GM18858 (cell line): ENCODE data around the gene CALR3.
"Not testable (repeated sequence)": the region's sequence is repeated elsewhere in the genome, so short reads cannot be mapped to it uniquely, and the experiment has no call there.

Experiments
- ATAC-seq: cut with Tn5 transposase; IDR thresholded peaks from one replicate; pipeline ENCODE4 v1.9.1; 2021; ENCODE audit not compliant: unreplicated experiment

Gene CALR3, protein sequence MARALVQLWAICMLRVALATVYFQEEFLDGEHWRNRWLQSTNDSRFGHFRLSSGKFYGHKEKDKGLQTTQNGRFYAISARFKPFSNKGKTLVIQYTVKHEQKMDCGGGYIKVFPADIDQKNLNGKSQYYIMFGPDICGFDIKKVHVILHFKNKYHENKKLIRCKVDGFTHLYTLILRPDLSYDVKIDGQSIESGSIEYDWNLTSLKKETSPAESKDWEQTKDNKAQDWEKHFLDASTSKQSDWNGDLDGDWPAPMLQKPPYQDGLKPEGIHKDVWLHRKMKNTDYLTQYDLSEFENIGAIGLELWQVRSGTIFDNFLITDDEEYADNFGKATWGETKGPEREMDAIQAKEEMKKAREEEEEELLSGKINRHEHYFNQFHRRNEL

DNA sequence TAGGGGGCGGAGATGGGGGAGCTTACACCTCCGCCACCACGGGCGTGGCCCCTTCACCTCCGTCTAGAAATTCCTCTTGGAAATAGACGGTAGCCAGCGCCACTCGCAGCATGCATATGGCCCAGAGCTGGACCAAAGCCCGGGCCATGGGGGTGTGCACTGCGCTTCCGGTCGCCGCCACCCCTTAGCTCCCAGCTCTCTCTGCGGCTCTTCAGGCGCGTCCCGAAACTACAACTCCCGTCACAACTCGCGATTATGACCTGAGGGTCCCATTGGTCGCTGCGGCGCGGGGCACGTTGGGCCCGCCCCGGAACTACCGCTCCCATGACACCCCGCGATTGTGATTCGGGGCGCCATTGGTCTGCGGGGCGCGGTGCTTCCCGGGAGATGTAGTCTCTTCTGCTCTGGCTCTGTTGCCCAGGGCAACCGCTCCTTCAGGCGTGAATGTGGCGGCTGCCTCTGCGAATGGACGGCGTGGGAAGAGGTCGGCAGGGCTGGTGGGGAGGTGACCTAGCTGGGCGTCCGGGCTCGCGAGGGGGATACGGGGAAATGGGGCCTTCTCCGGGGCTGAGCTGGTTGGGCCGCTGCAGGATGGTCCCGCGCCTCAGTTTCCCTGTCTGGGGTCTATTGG is at the start of gene CALR3, which contains the start of gene C19orf44:
Gene CALR3, minus strand, starts transcription at position 186 of the 631 bp plus-strand sequence. Its CDS starts 38 bp downstream, at position 148.
Gene C19orf44, plus strand, starts transcription at position 413 of the 631 bp plus-strand sequence. CDS start 4,399 bp downstream, outside the sequence.
- peak; percentile 87 for ATAC-seq

DNA sequence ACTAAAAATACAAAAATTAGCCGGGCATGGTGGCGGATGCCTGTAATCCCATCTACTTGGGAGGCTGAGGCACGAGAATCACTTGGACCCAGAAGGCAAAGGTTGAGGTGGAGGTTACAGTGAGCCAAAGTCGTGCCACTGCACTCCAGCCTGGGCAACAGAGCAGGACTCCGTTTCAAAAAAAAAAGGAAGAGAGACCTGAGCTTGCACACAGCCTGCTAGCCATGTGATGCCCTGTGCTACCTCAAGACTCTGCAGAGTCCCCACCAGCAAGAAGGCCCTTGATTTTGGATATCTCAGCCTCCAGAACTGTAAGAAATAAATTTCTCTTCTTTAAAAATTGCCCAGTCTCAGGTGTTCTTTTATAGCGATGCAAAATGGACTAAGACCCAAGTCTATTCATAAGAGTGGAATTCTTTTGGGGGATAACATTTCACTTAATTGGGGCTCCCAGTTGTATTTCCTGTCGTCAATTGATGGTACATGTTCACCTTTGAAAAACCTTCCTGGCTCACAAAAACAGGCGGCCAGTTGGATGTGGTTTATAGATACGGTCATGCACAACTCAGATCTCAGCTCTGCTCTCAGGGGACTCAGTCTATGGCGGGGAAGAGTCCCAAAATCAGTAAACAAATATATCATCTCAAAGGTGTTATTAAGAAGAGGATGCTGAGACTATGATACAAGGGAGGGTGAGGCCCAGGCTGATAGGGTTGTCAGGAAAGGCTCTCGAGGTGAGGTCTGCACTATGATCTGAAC is 48.7 kb upstream of the CALR3 start:
- ATAC-seq, result no peak

DNA sequence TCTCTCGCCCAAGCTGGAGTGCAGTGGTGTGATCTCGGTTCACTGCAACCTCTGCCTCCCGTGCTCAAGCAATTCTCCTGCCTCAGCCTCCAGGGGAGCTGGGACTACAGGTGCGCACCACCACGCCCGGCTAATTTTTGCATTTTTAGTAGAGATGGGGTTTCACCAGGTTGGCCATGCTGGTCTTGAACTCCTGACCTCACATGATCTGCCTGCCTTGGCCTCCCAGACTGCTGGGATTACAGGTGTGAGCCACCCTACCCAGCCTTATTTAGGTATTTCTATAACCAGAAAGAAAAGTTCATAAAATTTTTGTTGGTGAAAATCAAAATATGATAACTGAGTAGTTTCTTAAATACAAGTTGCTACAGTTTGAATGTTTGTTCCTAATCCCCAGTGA is 47.8 kb upstream of the CALR3 start:
- not testable (repeated sequence) for ATAC-seq

DNA sequence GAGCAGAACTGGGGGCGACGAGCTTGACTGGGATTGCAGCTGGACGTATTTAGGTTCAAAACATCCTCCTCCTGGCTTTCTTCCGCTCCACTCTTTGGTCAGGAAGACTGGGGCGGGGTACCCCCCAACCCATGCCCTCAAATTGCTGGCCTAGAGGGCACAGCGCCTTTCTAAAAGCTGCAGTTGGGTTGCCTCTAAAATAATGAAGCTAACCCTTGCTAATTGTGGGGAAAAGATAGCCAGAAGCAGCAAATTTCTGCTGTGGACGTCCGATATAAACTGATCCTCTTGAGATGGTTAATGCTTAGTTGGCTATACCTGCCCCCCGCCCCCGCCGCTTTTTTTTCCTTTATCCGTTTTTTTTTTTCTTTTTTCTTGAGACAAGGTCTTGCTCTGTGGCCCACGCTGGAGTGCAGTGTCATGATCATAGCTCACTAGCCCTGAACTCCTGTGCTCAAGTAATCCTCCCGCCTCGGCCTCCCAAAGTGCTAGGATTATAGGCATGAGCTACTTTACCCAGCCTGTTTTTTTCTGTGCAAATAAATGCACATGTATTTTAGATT is 47.0 kb upstream of the CALR3 start:
- ATAC-seq, result no peak

DNA sequence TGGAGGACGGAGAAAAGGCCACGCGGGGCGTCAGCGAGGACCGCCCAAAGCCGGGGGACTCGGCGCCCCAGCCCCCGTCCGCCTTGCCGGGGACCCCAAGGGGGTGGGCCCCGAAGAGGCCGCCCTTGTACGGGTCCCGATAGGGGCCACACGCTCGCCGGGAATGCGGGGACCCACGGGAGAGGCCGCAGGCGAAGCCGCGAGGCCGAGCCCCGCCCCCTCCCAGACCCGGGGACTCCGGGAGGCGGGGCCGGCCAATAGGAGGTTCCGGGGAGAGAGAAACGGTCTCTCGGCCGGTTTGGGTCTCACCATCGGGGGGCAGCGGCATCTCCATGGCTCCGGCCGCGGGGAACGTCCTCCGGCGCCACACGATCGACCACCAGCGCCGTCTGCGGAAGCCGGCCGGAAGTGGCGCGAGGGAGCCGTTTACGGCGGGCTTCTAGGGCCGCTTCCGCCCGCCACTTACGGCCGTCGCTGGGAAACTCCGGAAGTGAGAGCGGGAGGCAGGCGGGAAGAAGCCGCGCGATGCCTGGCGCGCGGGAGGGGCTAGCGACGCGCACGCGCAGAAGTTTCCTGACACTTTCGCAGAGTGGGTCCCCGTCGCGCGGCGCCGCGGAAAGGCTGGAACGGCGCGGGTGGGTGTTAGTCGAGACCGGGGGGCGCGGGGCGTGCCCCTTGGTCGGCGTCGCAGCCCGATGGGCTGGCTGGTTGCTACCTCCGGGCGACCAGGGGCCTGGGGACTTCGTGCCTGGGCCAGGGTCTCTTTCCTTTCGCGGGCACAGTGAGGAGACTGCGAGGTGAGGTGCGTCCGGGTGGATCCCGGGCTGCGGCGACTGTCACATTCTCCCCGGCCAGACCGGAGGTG is 46.3 kb upstream of the CALR3 start, which contains the start of gene CHERP:
Gene CHERP, minus strand, starts transcription at position 393 of the 865 bp plus-strand sequence. Its CDS starts 59 bp downstream, at position 334.
- ATAC-seq, result peak; percentile 62

DNA sequence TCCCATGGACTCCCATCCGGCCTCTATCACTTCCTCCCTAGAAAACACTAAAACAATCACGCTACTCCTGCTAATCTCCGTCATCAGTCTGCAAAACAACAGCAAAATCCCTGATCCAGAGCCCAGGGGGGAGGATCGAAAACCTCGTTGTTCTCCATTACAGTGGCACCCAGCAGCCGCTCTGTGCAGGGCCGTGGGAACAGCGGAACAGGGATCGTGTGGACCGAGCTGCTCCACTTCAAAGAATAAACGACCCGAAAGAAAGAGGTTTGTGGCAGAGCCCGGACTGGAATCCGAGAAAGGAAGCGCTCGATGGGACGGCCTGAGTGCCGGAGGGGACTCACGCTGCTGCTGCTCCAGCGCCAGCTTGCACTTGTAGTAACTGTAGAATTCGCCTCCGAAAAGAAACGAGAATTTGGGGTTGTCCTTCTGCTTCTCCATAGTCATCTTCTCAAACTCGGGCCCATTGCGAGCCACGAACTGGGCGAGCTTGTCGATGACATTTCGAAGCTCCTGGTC is 45.6 kb upstream of the CALR3 start:
- no peak for ATAC-seq

DNA sequence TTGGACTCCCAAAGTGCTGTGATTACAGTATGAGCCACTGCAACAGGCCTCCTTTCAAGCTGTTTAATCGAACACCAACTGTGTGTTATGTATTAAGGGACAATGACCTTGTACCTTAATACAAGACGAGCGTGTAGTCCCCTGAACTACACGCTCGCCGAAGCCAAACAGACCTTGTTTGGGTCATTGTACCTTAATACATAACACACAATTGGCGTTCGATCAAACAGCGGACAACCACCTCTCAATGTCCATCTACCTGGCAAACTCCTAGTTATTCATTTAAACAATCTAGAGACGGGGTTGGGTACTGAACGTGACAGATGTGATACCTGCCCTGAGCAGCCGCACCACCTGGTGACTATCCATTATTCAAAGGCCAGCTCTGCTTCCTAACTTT is 45.0 kb upstream of the CALR3 start:
- ATAC-seq, result no peak

DNA sequence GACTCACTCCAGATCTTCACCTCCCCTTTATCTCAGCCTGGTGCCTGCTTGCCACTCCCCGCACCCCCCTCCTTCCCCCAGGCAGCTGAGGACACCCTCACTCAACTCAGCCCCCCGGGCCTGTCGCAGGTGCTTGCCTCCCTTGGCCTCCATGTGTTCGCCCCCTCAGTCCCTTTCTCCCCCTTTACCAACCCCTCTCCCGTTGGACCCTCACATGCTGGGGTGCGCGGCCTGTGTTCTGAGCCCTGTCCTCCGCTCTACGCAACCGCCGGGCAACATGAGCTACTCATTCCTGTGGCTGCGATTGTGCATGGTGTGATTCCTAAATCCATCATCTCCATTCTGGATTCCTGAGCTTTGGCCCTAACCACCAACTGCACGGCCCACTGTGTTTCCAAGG is 41.1 kb upstream of the CALR3 start:
- ATAC-seq, result no peak

DNA sequence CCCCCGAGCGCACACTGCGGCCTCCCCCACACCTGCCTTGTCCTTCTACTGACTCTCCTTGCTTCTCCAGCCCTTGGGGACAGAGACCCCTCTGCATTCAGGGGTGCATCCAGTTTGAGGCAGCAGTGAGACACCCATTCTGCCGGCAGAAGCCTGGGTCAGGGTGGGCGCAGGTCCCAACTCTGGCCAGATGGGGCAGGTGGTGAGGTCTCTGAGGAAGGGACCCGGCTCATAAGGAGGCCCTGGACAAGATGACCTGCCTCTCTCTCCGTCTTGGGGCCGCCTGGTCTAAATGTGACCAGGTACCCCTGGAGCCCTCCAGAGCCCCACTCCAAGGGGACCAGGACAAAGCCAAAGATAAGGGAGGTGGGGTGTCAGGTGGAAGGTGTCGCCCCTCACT is 40.2 kb upstream of the CALR3 start:
- ATAC-seq, result no peak

DNA sequence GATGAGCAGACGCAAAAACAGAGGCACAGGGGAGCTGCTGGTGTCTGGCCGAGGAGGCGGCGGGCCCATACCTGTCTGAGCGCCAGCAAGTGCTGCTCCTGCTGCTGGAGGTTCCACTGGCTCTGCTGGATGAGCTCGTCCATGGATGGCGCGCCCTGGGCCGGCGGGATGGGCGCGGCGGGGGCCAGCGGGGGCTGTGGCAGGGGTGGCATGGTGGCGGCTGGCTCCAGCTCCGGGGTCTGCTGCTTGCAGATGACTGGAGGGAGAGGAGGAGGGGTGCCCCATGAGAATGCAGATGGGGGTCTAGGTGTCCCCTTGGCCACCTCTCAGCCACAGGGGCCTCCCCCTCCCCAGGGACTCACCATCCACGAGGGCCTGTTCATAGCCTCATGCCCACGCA is 39.4 kb upstream of the CALR3 start:
- no peak for ATAC-seq

DNA sequence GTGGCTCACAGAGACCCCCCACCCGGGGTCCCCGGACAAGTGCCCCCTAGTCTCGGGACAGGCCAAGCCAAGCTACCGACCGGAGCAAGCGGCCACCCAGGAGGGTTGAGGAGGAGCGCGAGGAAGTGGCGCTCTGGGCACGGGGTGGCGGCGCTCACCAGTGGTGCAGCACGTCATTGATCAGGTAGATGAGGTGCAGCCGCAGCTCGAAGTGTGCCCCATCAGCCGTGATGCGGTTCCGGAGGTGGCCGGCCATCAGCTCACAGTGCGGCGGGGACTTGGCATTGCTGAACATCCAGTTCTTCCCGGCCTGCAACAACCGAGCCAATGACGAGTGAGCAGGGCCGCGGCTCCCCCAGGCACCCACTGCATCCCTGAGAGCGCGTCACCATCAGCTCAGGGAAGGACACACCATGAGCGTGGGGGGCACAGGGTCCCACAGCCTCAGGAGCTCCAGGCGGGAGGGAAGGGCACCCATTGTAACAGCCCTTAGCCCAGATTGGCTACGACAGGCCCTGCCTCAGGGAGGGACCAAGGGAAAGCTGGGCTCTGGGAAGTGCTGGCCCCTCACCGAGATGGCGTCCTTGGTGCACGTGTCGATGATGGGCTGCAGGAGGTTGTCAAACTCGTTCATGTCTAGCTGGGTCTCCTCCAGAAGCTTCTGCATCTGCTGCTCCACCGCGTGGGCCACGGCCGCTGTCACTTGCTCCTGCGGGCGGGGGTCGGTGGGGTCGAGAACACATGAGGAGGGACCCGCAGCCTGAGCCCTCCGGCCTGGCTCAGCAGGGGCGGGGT is 36.7 kb upstream of the CALR3 start:
- no peak for ATAC-seq

DNA sequence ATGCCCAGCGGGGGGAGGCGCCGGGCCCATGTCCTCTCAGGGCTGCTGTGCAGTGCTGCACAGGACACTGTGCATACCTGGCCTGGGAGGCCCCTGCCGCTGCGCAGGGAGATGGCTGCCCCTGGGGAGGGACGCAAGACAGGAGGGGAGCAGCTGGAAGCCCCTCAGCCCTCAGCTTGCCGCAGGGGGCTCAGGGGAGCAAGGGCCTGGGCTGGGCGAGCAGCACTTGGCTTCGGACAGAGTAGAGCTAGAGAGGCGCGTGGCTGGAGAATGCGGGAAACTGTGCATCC is 35.4 kb upstream of the CALR3 start:
- ATAC-seq, result no peak

DNA sequence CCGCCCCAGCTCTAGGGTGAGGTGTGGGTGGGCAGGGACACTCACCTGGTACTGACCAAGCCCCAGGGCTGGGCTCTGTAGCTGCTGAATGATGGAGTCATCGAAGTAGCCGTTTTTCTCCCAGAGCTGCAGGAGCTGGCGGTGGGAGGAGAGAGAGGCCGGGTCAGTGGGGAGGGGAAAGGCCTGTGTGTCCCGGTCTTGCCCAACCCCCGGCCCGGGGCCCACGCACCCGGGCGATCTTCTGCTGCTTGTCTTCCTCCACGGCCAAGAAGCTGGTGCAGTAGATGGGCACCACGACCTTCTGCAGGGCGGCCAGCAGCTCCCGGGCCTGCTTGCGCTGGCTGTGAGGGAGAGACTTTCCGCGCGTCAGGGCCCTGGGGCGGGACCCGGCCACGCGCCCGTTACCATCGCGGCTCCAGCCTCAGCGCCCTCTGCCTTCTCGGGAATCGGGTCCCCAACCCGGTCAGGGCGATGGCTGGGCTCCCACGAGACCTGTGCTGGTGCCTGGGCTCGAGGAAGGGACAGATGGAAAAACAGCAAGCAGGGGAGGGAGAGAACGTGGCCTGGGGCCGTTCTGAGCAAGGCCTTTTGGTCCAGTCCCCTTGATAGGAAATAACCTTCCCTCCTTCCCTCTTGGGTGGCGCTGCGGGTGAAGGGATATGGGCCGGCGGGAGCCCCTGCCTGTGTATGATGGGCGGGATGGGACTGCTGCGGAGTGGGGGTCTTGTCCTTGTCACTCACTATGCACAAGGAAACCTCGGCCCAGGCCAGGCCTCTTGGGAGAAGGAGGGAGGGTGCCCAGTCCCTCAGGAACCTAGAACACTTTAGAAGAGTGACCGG is 34.8 kb upstream of the CALR3 start:
- ATAC-seq, result no peak

DNA sequence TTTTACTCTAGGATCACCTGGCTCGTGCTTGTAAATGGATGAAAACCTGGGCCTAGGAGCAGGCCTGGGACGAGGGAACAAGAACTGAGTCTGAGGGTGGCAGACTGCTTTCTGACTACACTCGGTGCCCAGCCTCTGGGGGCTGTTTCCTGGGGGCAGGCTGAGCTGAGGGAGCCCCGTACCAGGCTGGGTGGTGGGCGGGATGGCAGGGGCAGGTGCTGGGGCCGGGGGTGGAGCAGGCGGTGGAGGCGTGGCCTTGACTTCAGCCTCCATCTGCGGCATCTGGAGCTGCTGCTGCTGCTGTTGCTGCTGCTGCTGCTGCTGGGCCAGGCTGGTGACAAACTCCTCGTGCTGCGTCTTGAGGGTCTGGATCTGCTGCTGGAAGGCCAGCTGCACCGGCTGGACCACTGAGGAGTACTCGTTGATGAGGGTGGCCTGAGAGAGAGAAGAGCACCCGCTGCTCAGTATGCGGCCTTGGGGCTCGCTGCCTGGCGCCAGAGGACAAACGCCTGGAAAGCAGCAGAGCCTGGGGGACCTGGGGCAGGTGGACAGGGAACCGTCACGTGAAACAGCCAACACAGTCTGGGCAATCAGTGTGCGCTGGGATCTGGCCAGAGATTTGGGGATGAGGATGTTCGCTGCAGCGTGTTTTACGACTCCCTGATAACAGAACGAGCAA is 33.6 kb upstream of the CALR3 start:
- no peak for ATAC-seq

DNA sequence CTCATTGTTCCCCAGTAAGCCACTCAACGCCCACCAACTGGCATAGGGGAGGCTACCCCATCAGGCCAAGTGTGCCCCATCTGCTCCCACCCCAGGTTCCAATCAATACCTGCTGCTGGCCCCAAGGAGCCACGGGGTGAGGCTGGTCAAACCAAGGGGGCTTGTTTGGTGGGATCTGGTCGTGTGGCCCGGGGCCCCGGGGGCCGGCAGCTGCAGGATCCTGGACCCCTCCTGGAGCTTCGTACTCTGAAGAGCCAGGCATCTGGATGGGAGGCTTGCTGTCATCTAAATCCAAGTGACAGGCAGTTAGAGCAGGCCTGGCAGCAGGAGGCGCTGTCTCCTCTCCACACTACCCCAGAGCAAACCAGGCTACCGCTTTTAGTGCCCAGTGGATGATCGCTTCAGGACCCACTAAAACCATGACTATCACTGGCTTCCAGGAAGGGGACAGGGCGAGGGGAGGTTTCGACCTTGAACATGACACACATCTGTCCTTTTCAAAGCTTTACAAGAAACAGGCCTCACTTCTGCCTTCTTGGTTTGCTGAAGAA is 32.1 kb upstream of the CALR3 start:
- no peak for ATAC-seq

DNA sequence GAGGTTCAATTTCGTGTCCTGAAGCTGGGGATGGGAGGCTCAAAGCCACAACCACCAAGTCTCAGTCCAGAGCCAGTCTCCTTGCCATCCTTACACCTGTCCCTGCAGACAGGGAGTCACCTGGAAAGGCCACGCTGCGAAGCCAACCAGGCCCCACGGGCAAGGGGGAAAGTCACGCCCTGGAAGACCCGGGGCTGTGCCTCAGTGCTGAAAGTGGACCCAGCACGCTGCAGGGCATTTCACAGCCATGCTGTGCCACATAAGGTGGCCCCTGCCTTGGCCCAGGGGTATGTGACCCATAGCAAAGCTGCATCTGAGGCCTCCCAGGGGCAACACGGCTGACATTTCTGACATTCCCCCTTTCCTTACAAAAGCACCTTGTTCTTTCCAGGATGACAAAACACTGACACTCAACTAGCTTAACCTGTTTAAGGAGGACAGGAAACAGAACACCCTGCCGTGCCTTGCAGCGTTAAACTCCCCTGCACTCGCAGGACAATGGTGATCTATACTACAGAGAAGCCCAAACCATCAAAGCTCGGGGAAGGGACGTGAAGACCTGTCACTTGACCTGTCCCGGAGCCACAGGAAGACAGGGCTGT is 31.5 kb upstream of the CALR3 start:
- ATAC-seq, result no peak

DNA sequence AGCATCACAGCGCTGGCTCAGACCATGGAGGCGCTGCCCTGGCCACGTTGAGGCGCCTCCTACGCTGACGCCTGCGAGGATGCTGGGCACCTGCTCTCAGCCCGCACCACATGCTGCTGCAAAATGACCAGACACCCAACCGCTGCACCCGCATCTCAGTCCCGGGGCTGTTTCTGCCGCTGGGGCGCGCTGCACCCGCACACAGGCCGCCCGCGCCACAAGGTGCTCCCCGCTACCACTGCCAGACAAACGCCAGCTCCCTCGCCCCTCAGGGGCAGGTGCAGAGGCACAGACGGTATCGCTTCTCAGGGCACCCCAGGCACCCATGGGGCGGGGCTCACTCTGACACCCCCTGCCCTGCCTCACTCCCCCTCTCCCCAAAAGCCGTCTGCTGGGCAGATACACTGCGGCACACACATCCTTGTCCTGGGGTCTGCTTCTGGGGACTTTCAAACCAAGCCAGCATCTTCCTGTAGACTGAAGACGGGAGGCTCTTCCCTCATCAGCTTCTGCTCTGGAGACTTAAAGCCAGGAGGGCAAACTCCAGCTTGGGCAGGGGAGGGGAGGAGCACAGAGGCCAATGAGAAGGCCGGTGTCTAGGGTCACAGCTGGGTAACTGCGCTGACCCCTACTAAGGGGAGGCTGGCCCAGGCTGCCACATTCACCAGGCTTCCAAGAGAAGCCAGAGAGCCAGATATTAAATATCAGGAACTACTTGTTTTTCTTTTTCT is 29.9 kb upstream of the CALR3 start:
- ATAC-seq, result no peak
